GM21528 (cell line): Measurements from ENCODE around the gene ANO1.

Source experiments
- ATAC-seq: cut with Tn5 transposase; IDR thresholded peaks from one replicate; pipeline ENCODE4 v1.9.1; 2021; ENCODE audit warnings: mild to moderate bottlenecking, moderate library complexity; ENCODE audit not compliant: unreplicated experiment, low FRiP score

ANO1 gene

GRCh38 chr11:70156291-70157037, 78.3 kb downstream of the ANO1 start:
- ATAC-seq = no peak

- no peak for ATAC-seq
Measured at GRCh38 chr11:70158201-70158600, 80.1 kb downstream of the ANO1 start.

GRCh38 chr11:70158757-70159389, 80.8 kb downstream of the ANO1 start:
- no peak for ATAC-seq

- ATAC-seq = no peak
Measured at GRCh38 chr11:70159627-70160570, 81.8 kb downstream of the ANO1 start.

- no peak for ATAC-seq
Measured at GRCh38 chr11:70161043-70161625, 83.0 kb downstream of the ANO1 start.

GRCh38 chr11:70164705-70165104, 86.6 kb downstream of the ANO1 start:
- no peak for ATAC-seq

GRCh38 chr11:70167120-70167519, 89.0 kb downstream of the ANO1 start:
- ATAC-seq = no peak

GRCh38 chr11:70167723-70168404, 89.7 kb downstream of the ANO1 start:
- no peak for ATAC-seq

- no peak for ATAC-seq
Measured at GRCh38 chr11:70168405-70168754, 90.3 kb downstream of the ANO1 start.

- ATAC-seq = no peak
Measured at GRCh38 chr11:70169127-70169526, 91.0 kb downstream of the ANO1 start.

- no peak for ATAC-seq
Measured at GRCh38 chr11:70169632-70170031, 91.5 kb downstream of the ANO1 start.

- ATAC-seq = no peak
Measured at GRCh38 chr11:70170596-70171210, 92.6 kb downstream of the ANO1 start.

- ATAC-seq = no peak
Measured at GRCh38 chr11:70173018-70173417, 94.9 kb downstream of the ANO1 start.

- no peak for ATAC-seq
Measured at GRCh38 chr11:70174547-70175235, 96.6 kb downstream of the ANO1 start.

- no peak for ATAC-seq
Measured at GRCh38 chr11:70175236-70175698, 97.2 kb downstream of the ANO1 start.

- ATAC-seq = no peak
Measured at GRCh38 chr11:70176940-70177689, 99.0 kb downstream of the ANO1 start.

- no peak for ATAC-seq
Measured at GRCh38 chr11:70180906-70181305, 102.8 kb downstream of the ANO1 start.

- no peak for ATAC-seq
Measured at GRCh38 chr11:70182266-70182665, 104.1 kb downstream of the ANO1 start.
